Head of caudate nucleus (tissue), 42 donors: ENCODE data around the gene ARF6.
"Not testable (repeated sequence)": the region's sequence is repeated elsewhere in the genome, so short reads cannot be mapped to it uniquely, and the experiment has no call there.

Source experiments
- DNase-seq, 42 donors: peaks; one replicate each; pipeline versions ENCODE4 v3.0.0 to v3.0.0-alpha.2; 2020 to 2021; ENCODE audit warnings: mixed read lengths in 7 of 42
- intact Hi-C: fragments of 100-400 bp; cut with DNase I; formaldehyde crosslinking; loops from one replicate; pipeline ENCODE4 v1.15.0; 2022

ARF6 gene

DNA sequence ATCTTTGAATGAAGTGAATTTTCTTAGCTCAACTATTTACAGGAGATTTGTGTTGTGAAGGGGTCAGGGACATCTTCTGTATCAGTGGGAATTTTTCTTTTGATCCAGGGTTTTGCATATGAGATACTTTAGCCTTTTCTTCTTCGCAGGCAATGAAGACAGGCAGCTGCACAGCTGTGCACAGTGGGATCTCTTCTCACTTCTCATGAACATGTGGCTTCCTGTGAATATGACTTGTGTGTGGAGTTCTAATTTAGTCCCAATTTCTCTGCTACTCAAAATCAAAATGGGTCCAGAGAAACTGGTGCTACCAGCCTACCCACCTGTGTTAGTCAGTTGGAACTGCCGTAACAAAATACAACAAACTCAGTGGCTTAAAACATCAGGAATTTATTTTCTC, 37.8 kb downstream of the ARF6 start:
- no peak for DNase-seq
- intact Hi-C loops = no loop called here

DNA sequence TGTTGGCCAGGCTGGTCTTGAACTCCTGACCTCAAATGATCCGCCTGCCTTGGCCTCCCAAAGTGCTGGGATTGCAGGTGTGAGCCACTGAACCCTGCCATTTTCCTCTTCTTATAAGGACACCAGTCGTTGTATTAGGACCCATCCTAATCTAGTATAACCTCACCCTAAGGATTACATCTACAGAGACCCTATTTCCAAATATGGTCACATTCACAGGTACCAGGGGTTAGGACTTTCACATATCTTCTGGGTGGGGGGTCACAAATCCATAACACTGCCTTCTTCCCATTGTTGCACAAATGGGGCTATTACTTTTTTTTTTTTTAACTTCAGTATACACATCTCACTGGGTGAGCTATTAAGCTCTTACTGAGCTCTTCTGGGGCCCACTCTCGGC, 38.6 kb downstream of the ARF6 start:
- no peak for DNase-seq
- intact Hi-C loops = no loop called here

DNA sequence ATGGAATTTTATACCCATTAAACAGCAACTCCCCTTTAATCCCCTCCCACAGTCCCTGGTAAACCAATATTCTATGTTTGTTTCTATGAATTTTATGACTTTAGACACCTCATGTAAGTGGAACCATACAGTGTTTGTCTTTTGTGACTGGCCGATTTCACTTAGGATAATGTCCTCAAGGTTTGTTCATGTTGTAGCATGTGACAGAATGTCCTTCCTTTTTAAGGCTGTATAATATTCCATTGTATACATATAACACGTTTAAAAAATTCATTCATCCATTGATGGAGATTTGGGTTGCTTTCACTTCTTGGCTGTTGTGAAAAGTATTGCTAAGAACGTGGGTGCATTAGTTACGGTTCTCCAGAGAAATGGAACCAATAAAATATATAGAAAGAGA, 40.2 kb downstream of the ARF6 start:
- no peak for DNase-seq
- intact Hi-C loops = no loop called here

DNA sequence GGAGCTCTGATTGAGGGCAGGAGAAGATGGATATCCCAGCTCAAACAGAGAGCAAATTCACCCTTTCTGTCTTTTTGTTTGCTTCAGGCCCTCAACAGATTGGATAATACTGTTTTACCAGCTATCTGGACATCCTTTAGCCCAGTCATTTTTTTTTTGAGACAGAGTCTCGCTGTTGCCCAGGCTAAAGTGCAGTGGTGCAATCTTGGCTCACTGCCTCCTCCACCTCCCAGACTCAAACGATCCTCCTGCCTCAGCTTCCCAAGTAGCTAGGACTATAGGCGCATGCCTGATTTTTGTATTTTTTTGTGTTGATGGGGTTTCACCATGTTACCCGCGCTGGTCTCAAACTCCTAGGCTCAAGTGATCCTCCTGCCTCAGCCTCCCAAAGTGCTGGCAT, 40.8 kb downstream of the ARF6 start:
- intact Hi-C loops = no loop called here
- DNase-seq = no peak

DNA sequence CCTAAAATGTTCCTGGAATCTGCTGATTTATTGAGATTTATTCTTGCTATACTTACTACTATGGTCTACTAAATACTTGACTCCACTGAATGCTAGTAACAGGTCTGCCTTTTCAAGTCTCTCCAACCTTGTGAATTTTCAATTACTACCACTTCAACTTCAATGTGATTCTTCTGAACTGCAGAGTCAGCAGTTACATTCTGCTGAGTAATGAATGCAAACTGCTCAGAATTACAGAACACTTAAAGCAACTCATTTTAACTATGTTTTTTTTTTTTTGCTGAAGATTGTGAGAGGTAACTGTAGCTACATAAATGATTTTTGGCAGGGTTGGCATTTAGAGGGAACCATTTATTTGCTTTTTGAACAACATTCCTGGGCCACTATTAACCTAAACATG, 41.8 kb downstream of the ARF6 start:
- DNase-seq = no peak
- intact Hi-C loops = no loop called here

DNA sequence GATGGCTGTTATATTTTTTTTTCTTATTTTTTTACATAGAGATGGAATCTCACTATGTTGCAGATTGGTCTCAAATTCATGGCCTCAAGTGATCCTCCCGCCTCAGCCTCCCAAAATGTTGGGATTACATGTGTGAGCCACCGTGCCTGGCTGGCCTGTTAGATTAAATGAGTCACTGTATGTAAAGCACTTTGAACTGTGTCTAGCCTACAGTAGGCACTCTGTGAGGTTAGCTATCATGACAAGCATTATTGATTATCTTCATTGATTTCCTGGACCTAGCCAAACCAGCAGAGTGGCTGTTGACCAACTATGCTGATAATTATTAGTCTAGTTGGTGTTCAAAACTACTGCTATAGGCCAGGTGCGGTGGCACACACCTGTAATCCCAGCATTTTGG, 42.6 kb downstream of the ARF6 start:
- intact Hi-C loops = no loop called here
- DNase-seq = no peak

DNA sequence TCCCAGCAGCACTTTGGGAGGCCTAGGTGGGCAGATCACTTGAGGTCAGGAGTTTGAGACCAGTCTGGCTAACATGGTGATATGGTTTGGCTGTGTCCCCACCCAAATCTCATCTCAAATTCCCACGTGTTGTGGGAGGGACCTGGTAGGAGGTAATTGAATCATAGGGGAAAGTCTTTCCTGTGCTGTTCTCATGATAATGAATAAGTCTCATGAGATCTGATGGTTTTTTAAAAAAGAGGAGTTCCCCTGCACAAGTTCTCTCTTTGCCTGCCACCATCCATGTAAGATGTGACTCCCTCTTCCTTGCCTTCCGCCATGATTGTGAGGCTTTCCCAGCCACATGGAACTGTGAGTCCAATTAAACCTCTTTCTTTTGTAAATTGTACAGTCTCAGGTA, 43.4 kb downstream of the ARF6 start:
- intact Hi-C loops, DNase-seq: not testable (repeated sequence)

DNA sequence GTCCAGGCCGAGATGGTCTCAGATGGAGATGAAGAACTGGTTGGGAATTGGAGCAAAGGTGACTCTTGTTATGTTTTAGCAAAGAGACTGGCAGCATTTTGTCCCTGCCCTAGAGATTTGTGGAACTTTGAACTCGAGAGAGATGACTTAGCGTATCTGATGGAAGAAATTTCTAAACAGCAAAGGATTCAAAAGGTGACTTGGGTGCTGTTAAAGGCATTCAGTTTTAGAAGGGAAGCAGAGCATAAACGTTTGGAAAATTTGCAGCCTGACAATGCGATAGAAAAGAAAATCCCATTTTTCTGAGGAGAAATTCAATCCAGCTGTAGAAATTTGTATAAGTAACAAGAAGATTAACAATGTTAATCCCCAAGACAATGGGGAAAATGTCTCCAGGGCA, 44.0 kb downstream of the ARF6 start:
- intact Hi-C loops, DNase-seq: not testable (repeated sequence)

DNA sequence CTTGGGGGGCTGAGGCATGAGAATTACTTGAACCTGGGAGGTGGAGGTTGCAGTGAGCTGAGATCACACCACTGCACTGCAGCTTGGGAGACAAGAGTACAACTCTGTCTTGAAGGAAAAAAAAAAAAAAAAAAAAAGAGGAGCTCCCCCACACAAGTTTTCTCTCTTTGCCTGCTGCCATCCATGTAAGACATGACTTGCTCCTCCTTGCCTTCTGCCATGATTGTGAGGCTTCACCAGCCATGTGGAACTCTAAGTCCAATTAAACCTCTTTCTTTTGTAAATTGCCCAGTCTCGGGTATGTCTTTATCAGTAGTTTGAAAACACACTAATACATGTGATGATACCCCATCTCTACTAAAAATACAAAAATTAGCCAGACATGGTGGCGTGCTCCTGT, 46.3 kb downstream of the ARF6 start:
- intact Hi-C loops, DNase-seq: not testable (repeated sequence)

DNA sequence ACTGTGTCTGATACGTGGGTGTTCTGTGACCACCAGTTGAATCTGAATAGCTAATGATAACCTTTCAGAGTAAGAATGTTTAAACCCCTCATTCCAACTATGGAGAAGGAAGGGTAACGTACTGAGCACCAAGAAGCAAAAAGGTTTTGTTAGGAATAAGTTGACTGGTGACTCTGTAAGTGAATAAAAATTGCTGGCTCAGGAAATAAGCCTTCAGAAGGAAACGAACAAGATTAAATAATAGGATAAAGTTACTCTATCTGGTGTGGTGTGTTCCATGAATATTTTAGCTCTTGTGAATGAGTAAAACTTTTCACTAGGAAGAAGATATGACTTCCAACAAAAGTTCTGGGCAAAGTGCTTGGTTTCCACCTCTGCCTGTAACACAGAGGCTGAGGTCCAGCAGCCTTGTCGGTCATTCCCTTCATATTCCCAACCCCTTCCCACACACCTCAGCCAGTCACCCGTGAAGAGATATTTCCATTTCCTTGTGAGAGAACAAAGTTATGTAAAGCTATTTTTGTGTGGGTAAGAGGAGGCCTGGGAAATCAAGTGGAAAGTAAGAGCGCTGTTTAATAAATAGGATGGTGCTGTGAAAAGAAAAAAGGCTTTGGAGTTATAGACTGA, 47.1 kb downstream of the ARF6 start:
- intact Hi-C loops = no loop called here

DNA sequence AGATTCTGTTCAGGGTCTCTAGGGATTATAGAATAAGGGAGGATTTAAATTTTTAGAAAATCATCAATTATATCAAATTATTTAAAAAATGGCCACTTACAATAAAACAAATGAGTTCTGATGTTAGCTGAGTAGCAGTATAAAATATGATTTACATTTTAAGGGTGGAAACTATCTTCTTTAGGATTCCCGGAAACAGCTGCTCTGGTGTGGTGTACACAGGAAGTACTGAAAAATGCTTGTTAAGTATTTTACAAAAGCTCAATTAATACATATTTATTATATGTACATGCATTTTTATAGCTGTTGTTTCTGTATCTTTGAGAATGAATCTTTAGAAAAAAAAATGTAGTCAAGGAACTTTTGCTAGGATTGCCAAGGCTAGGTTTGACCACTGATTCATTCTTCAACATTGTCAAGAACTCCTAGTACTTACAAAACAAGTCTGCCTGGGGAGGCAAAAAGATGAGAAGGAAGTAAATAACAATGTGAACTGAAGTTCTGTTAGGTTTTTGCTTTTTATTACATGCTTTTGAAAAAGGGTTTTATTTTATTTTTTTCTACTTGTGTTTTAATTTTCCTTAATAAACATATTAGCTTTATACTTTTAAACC, 48.0 kb downstream of the ARF6 start:
- DNase-seq = no peak
- intact Hi-C loops = no loop called here

More for the DNA sequence above, 47.1 kb downstream of the ARF6 start:
- no peak for DNase-seq

DNA sequence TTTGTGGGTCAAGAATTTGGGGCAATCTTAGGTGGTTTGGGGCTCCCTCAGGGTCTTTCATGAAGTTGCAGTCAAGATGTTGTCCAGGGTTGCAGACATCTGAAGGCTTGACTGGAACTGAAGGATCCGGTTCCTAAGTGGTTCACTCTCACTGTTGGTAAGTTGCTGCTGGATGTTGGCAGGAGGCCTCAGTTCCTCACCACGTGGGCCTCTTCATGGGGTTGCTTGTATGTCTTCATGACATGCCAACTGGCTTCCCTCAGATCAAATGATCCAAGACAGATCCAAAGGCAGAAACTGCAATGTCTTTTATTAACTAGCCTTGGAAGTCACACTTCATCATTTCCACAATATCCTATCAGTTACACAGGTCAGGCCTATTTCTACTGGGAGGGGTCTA, 49.2 kb downstream of the ARF6 start:
- intact Hi-C loops = no loop called here
- DNase-seq = no peak

DNA sequence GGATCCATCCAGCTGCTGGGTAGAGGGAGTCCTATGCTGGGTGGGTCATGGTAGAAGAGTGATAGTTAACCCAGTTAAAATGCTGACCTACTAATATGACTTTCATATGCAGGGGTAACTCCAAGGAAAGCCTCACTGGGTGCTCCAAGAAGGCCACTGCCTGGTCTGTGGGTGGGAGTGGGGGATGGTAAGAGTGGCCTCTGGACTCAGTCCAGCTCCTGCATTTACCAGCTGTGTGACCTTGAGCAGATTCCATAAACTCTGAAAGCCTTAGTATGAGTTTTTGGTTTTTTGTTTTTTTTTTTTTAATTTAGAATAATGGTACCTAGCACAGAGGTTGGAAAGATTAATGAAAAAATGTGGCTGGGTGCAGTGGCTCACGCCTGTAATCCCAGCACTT, 51.6 kb downstream of the ARF6 start:
- intact Hi-C loops = no loop called here
- DNase-seq = no peak

DNA sequence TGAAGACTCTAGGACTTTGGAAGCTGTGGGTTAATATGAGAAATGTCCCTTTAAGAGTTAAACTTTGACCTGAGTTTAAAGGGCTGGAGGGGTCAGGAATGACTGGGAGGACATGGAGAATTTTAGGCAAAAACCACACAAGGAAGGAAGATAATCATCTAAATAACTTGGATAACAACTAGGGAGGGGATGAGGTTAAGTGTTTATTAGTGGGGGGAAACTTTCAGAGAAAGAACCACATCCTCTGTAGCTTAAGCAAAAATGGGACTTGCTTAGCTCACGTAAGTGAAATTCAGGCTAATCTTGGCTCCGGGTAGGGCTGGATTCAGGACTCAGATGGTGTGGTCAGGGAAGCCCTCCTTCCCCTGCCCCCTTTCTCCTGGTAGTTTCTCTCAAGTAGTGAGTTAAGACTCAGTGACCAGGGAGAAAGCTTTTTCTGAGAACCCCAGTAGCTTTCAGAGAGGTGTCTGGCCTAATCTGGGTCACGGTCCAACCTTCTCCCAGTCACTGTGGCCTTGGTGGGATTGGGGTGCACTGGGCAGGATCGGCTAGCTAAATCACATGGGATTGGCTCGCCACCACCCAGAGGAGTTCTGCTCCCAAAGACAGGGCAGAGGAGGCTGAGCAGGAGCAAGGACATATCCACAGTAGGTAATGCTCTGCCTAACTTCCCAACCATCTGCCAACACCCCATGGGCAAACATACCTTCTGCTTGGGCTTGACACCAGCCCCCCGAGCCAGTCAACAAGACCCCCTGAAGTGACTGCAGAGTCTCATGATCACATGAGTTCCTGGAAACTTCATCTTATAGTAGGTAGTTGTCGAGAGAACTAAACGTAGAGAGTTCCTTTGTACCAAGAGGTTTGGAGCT, 52.8 kb downstream of the ARF6 start:
- intact Hi-C loops = no loop called here
- DNase-seq = no peak
